Measurements from ENCODE around the gene ARID5B.
"Not testable (repeated sequence)": the region's sequence is repeated elsewhere in the genome, so short reads cannot be mapped to it uniquely, and the experiment has no call there.

ARID5B gene

GRCh38 chr10:61964949-61965702 is 63.6 kb downstream of the ARID5B start:
- DNase-seq (ENCODE audit: low spot score), result no peak

DNA sequence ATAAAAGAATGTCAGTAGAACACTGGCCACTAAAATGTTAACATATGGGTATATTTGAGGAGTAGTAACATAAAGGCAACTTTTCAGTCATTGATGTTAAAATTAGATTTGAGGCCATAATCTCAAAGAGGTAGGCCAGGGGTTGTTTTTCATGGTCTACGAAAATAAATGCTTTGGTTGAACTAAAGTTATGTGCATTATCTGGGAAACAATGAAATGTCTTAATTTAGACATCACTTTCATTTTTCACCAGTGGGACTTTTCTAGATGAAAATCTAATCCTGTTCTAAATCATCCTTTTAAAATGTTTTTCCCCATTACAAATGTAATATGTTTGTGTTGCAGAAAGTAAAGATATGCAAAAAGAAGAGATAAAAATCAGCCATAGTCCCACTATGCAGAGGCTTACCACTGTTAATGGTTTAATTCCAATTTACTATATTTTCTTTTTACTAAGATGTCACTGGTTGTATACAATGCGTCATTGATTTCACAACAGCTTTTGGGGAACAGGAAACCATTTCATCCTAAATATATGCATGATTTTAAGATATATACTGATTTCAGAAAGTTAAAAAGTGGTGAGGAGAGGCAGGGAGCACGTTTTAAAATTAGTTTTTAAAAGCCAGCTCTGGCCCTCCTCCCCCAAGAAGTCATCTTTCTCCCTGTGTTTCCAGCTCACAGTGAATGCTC is 64.3 kb downstream of the ARID5B start:
- no peak for DNase-seq (ENCODE audit: low spot score)

DNA sequence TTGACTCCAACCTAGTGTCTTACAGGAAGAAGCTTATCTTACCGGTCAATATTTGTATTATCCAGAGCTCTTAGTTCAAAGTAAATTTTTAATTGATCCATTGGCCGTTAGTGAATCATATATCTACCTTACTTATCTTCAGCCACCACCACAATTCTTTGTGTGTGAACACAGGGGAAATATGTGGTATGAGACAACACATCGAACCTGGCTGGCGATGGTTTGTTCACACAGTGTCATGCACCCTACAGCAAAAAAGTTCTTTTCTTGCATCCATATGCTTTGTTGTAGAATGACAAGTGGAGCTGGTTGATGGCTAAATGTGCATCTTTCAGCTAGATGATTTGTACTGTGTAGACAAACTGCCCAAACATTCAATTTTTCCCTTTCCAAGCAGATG is 65.8 kb downstream of the ARID5B start:
- DNase-seq (ENCODE audit: low spot score), result no peak

DNA sequence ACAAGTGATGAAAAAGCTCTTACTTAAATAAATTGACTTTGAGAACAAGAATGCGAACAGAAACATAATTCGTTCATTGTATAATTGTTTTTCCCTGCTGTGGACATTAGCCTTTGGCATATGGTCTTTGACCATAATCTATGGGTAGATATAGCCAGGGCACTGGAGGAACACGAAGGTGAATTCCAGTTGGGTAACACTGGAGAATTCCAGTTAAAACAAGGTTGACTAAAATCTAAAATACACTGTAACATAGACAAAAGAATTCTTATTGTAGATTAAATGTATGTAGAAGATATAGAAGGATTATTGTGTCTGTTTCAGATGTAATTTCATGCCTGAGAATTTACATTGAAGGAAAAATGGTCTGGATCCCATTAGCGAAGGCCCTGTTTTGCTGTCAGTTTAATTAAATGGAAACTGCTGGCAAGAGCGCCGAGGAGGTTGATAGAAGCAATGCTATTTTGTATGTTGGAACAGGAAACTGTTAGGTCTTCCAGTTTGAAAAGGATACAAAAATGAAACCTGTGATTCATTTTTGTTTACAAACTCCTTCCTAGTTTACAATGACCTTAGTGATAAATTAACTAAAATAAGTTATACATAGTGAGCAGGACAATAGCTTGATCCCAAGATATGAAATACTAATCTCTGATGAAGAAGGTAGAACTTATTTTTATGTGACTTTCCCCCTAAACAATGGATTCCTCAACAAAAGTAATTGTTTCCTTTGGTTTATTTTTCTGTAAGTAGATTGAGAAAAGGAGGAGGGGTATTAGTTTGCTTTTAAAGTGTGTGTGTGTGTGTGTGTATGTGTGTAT is 68.9 kb downstream of the ARID5B start:
- no peak for DNase-seq (ENCODE audit: low spot score)

GRCh38 chr10:61971003-61971325 is 69.5 kb downstream of the ARID5B start:
- DNase-seq (ENCODE audit: low spot score), result no peak

- DNase-seq (ENCODE audit: low spot score), result no peak
Measured at GRCh38 chr10:61973169-61973568, 71.7 kb downstream of the ARID5B start.

- DNase-seq (ENCODE audit: low spot score), result no peak
Measured at GRCh38 chr10:61973906-61974305, 72.4 kb downstream of the ARID5B start.

DNA sequence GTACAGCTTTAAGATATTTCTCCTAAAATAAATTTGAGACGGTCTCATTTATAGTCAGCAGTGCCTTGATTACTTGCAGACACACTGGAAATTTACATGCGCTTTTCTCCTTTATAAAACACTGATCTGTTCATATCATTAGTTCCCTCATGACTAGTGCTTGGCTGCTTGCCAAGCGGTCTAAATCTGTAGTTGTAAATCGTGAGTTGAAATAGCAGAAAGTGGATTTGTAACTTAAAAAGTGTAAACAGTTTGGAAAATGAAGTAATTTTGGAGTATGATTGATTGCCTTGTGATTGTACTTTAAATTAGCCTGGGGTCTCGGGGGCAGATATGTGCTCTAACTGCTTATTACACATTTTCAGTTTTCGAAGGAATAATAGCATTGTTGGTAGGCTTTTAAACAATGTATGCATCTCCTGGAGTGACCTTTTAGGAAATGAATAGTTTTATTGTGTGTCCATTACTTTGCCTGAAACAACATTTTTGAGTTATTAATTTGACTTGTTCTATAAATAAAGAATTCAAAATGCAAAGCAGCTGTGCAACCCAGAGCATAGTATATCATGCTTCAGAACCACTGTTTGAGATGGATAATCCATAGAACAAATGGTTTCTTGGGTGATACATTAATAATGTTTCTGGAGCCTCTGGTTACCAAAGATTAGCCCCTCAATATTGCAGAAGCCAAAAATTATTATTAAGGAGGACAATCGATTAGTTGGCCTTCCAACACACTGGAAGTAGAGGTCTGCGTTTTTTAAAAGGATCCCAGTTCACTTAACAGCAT is 73.3 kb downstream of the ARID5B start:
- peak; percentile 21 for DNase-seq (ENCODE audit: low spot score)

GRCh38 chr10:61975391-61975932 is 74.0 kb downstream of the ARID5B start:
- peak; percentile 62 for DNase-seq (ENCODE audit: low spot score)

GRCh38 chr10:61976951-61977721 is 75.6 kb downstream of the ARID5B start:
- DNase-seq (ENCODE audit: low spot score), result not testable (repeated sequence)

DNA sequence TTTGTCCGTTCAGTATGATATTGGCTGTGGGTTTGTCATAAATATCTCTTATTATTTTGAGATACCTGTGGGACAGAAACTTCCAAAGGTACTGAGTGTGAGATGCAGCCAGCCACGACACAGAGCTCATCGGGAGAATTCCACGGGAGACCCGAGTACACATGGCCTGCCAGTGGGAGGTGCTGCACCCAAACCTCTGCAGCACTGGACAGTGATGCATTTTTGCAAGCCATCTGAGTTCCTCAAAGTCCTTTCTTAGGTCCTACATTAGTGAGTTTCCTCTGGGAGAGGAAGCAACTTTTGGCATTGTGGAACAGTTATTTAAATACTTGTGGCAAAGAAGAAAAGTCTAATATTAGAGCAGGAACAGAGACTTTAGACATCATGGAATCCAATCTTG is 77.5 kb downstream of the ARID5B start:
- no peak for DNase-seq (ENCODE audit: low spot score)

GRCh38 chr10:61981460-61981859 is 80.0 kb downstream of the ARID5B start:
- DNase-seq (ENCODE audit: low spot score), result no peak

DNA sequence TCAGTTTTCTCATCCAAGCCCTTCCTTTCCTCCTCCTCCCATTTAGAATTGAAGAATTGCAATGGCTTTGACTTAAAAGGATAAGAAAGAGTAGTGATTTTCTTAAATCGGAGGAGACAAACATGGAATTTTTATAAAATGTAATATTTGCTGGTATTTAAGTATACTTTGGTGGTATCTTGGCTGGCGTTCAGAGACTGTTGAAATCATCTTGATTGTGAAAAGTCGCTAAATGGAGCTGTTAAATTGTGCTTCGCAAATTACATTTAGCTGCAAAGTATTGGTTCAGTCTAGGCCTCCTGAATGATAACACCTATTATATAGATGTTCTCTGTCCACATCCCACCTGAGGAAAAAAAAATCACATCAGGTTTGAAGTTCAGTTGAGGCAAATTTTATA is 81.8 kb downstream of the ARID5B start:
- DNase-seq (ENCODE audit: low spot score), result no peak

DNA sequence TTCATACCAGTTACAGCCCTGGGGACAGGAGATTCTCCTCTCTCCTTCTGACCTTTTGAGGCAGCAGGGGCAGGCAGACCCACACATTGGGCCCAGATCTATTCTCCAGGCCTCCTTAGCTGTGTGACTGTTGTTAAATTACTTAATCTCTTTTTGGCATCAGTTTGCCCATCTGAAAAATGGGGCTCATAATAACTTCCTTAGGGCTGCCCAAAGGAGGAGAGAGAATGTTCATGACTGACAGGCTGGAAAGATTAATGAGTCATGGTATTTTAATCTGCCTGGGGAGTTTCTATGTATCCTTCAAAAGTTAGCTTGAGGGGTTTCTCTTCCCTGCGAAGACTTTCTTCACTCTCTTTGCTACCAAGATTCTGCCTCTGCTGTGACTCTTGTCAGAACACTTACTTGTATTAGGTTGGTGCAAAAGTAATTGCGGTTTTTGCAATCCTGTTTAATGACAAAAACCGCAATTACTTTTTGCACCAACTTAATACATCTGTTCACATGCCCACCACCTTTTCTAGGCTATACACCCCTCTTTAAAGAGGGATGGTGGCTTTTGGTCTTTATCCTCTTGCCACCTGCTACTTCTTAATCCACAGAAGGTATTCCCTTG is 83.4 kb downstream of the ARID5B start:
- DNase-seq (ENCODE audit: low spot score), result no peak

GRCh38 chr10:61985715-61986114 is 84.2 kb downstream of the ARID5B start:
- DNase-seq (ENCODE audit: low spot score), result no peak

DNA sequence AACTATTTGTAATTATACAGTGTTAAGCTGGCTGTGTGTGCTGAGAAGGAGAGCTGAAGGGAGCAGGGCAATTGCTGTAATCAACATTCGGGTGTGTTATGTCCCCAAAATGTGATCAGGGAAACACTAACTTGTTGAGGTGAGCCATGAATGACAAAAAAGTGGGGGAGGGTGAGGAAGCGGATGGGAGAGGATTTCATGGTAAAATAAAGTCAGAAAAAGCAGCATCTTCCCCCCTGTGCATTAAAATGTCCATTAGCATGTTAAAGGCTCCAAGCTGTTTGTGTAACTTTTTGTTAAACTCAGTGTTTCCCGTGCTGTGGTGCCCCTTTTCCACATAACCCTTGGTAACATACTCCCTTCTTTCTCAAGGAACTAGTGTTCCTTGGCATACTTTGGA is 84.9 kb downstream of the ARID5B start:
- no peak for DNase-seq (ENCODE audit: low spot score)

DNA sequence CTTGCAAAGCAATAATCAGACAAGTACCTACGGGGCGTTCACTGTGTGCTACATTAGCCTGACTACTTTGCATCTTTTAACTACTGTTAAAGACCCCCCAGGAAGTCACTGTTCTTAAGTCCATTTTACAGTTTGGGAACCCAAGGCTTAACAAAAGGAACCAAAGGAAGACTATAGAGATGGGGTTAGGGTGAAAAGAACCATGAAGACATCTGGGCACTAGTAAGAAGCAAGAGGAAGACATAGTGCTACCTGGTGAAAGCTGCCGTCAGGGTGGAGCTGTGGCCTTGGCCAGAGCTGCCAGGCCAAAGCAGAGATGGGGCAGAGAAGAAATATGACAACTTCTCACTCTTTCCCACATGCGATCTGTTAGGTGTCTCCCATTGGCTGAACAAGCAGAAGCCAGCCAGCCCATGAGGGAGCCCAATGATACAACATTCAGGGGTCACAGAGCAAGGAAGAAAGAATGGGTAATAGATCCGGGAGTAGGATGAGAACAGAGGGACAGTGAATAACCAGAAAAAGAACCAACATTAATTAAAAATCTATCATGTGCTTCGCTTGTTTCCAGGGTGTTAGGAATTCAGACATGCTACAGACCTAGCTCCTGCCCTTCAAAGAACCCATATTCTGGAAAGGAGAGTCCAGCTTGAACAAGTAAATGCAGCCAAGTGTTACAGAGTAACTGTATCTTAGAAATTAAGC is 85.4 kb downstream of the ARID5B start:
- no peak for DNase-seq (ENCODE audit: low spot score)

- no peak for DNase-seq (ENCODE audit: low spot score)
Measured at GRCh38 chr10:61987537-61987936, 86.0 kb downstream of the ARID5B start.

- no peak for DNase-seq (ENCODE audit: low spot score)
Measured at GRCh38 chr10:61987951-61988379, 86.5 kb downstream of the ARID5B start.
